ENCODE data around the gene CPED1. TPM values are rescaled to one million over a fixed set of nuclear protein-coding genes. Genes with fewer than 3 reads are reported as not detected.
A peak's percentile ranks its signal among the peaks of the same experiment; 100 is the strongest.

CPED1 gene
- total RNA-seq, 1 donor from 2014 or later = 0.26 TPM

GRCh38 chr7:120951309-120951699 lies 37.2 kb upstream of the CPED1 start:
- no peak for DNase-seq (ENCODE audit: low read depth)
- Histone ChIP-seq H3K36me3 (ENCODE audit: control insufficient read depth, insufficient read depth, low read length) (no peaks in the 10 kb centered on the region), H3K4me3 (ENCODE audit: low read depth, low read length) (peak overlapping the region; percentile 61), H3K27me3 (ENCODE audit: control insufficient read depth, insufficient read depth, low read length) (no peaks in the 10 kb centered on the region)
- no peak for FAIRE-seq
- TF ChIP-seq, protein P1, sequence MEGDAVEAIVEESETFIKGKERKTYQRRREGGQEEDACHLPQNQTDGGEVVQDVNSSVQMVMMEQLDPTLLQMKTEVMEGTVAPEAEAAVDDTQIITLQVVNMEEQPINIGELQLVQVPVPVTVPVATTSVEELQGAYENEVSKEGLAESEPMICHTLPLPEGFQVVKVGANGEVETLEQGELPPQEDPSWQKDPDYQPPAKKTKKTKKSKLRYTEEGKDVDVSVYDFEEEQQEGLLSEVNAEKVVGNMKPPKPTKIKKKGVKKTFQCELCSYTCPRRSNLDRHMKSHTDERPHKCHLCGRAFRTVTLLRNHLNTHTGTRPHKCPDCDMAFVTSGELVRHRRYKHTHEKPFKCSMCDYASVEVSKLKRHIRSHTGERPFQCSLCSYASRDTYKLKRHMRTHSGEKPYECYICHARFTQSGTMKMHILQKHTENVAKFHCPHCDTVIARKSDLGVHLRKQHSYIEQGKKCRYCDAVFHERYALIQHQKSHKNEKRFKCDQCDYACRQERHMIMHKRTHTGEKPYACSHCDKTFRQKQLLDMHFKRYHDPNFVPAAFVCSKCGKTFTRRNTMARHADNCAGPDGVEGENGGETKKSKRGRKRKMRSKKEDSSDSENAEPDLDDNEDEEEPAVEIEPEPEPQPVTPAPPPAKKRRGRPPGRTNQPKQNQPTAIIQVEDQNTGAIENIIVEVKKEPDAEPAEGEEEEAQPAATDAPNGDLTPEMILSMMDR (IDR thresholded peaks at IDR 0.05; ENCODE audit: insufficient read depth, low read length, severe bottlenecking) = no peak

GRCh38 chr7:120951826-120952225 lies 36.7 kb upstream of the CPED1 start:
- Histone ChIP-seq H3K4me3 (ENCODE audit: low read depth, low read length) (no peak overlapping the region), H3K27me3 (ENCODE audit: control insufficient read depth, insufficient read depth, low read length) (no peaks in the 10 kb centered on the region), H3K36me3 (ENCODE audit: control insufficient read depth, insufficient read depth, low read length) (no peaks in the 10 kb centered on the region)
- DNase-seq (ENCODE audit: low read depth) = no peak
- FAIRE-seq = no peak
- TF ChIP-seq, protein P1 (IDR thresholded peaks at IDR 0.05; ENCODE audit: insufficient read depth, low read length, severe bottlenecking) = no peak

- no peaks in the 10 kb centered on the region for H3K27me3 ChIP-seq (ENCODE audit: control insufficient read depth, insufficient read depth, low read length)
- H3K36me3 ChIP-seq (ENCODE audit: control insufficient read depth, insufficient read depth, low read length) = no peaks in the 10 kb centered on the region
- FAIRE-seq (no peak), DNase-seq (ENCODE audit: low read depth) (no peak)
- TF ChIP-seq, protein P1 (IDR thresholded peaks at IDR 0.05; ENCODE audit: insufficient read depth, low read length, severe bottlenecking) = no peak
- no peak overlapping the region for H3K4me3 ChIP-seq (ENCODE audit: low read depth, low read length)
Observed at GRCh38 chr7:120955577-120956149, 32.8 kb upstream of the CPED1 start.

GRCh38 chr7:120959929-120960484 lies 28.5 kb upstream of the CPED1 start:
- no peaks in the 10 kb centered on the region for H3K36me3 ChIP-seq (ENCODE audit: control insufficient read depth, insufficient read depth, low read length)
- TF ChIP-seq, protein P1 (IDR thresholded peaks at IDR 0.05; ENCODE audit: insufficient read depth, low read length, severe bottlenecking) = no peak

GRCh38 chr7:120960714-120961113 lies 27.8 kb upstream of the CPED1 start:
- TF ChIP-seq, protein P1 (IDR thresholded peaks at IDR 0.05; ENCODE audit: insufficient read depth, low read length, severe bottlenecking) = no peak
- DNase-seq (ENCODE audit: low read depth) (no peak), FAIRE-seq (no peak)
- Histone ChIP-seq H3K36me3 (ENCODE audit: control insufficient read depth, insufficient read depth, low read length) (no peaks in the 10 kb centered on the region), H3K4me3 (ENCODE audit: low read depth, low read length) (no peak overlapping the region), H3K27me3 (ENCODE audit: control insufficient read depth, insufficient read depth, low read length) (no peaks in the 10 kb centered on the region)

More at GRCh38 chr7:120959929-120960484, 28.5 kb upstream of the CPED1 start:
- FAIRE-seq (no peak), DNase-seq (ENCODE audit: low read depth) (no peak)
- H3K4me3 ChIP-seq (ENCODE audit: low read depth, low read length) = no peak overlapping the region
- H3K27me3 ChIP-seq (ENCODE audit: control insufficient read depth, insufficient read depth, low read length) = no peaks in the 10 kb centered on the region
